OCI-M2 (cell line): ENCODE data around the gene ENTR1.
"Not testable (repeated sequence)": the region's sequence is repeated elsewhere in the genome, so short reads cannot be mapped to it uniquely, and the experiment has no call there.

Source experiments
- DNase-seq: peaks from one replicate; lab custom pipeline; 2025; ENCODE audit not compliant: unreplicated experiment; lab: John Stamatoyannopoulos, UW

Gene ENTR1

GRCh38 chr9:136421791-136422190, 11.4 kb upstream of the ENTR1 start:
- DNase-seq, result no peak

- no peak for DNase-seq
These were observed 8.6 kb upstream of the ENTR1 start for GRCh38 chr9:136419092-136419420.

- DNase-seq, result no peak
These were observed 8.0 kb upstream of the ENTR1 start for GRCh38 chr9:136418182-136419091.

- DNase-seq, result no peak
These were observed 6.5 kb upstream of the ENTR1 start for GRCh38 chr9:136416914-136417313.

GRCh38 chr9:136416427-136416826, 6.0 kb upstream of the ENTR1 start:
- no peak for DNase-seq

GRCh38 chr9:136412962-136413361, 2.5 kb upstream of the ENTR1 start:
- no peak for DNase-seq

GRCh38 chr9:136411378-136411777, 964 bp upstream of the ENTR1 start:
- no peak for DNase-seq

GRCh38 chr9:136409557-136410455, 608 bp downstream of the ENTR1 start:
- no peak for DNase-seq

- no peak for DNase-seq
These were observed 2.5 kb downstream of the ENTR1 start for GRCh38 chr9:136407911-136408310.

- not testable (repeated sequence) for DNase-seq
These were observed 3.4 kb downstream of the ENTR1 start for GRCh38 chr9:136407061-136407460.

GRCh38 chr9:136405904-136406303, 4.5 kb downstream of the ENTR1 start:
- DNase-seq, result not testable (repeated sequence)

- DNase-seq, result no peak
These were observed 4.9 kb downstream of the ENTR1 start for GRCh38 chr9:136405481-136405880.

GRCh38 chr9:136404801-136405136, 5.6 kb downstream of the ENTR1 start:
- DNase-seq, result no peak

- no peak for DNase-seq
These were observed 6.3 kb downstream of the ENTR1 start for GRCh38 chr9:136403915-136404800.

- no peak for DNase-seq
These were observed 6.9 kb downstream of the ENTR1 start for GRCh38 chr9:136403538-136403914.

- no peak for DNase-seq
These were observed 8.3 kb downstream of the ENTR1 start for GRCh38 chr9:136402067-136402466.

GRCh38 chr9:136401173-136401922, 9.1 kb downstream of the ENTR1 start:
- DNase-seq, result no peak

GRCh38 chr9:136400038-136400834, 10.2 kb downstream of the ENTR1 start, which contains the start of gene SNAPC4:
Gene SNAPC4 (minus strand): TSS chr9:136400170. CDS start chr9:136398428, 1,742 bp downstream.
- peak; percentile 63 for DNase-seq
